ENCODE results near the gene AFAP1L1.

AFAP1L1 gene

GRCh38 chr5:149246906-149247305, 24.8 kb upstream of the AFAP1L1 start:
- H3K4me1 ChIP-seq (ENCODE audit: low read length), result no peaks in the 10 kb centered on the region
- no peak overlapping the region for H3K4me2 ChIP-seq (ENCODE audit: low read depth, low read length)
- no peak for TF ChIP-seq EZH2 (optimal IDR thresholded peaks at IDR 0.05; ENCODE audit: low read depth, low read length)
- no peak for TF ChIP-seq CTCF (IDR thresholded peaks at IDR 0.05; ENCODE audit: low read length)
- TF ChIP-seq EZH2phosphoT487 (IDR thresholded peaks at IDR 0.05; ENCODE audit: low read length), result no peak
- H3K9me3 ChIP-seq (replicated peaks; ENCODE audit: insufficient read depth, low read length), result no peaks in the 10 kb centered on the region
- no peak overlapping the region for H2AFZ ChIP-seq (ENCODE audit: low read length)
- H3K79me2 ChIP-seq (ENCODE audit: low read length), result no peaks in the 10 kb centered on the region
- H3K27ac ChIP-seq (ENCODE audit: low read length), result no peak overlapping the region
- H3F3A ChIP-seq (ENCODE audit: insufficient read depth, low read length), result no peaks in the 10 kb centered on the region
- H3K27me3 ChIP-seq (replicated peaks; ENCODE audit: insufficient read depth, low read length), result no peaks in the 10 kb centered on the region
- no peak for DNase-seq
- H4K20me1 ChIP-seq (ENCODE audit: insufficient read depth, low read length), result no peaks in the 10 kb centered on the region
- no peak overlapping the region for H3K9ac ChIP-seq (ENCODE audit: low read length)
- no peak overlapping the region for H3K4me3 ChIP-seq (ENCODE audit: low read length)
- no peaks in the 10 kb centered on the region for H3K9me2 ChIP-seq (replicated peaks; ENCODE audit: insufficient read depth, low read length)
- H3K36me3 ChIP-seq (replicated peaks; ENCODE audit: insufficient read depth, low read length), result no peaks in the 10 kb centered on the region

GRCh38 chr5:149247726-149248125, 23.9 kb upstream of the AFAP1L1 start:
- no peaks in the 10 kb centered on the region for H3F3A ChIP-seq (ENCODE audit: insufficient read depth, low read length)
- no peak overlapping the region for H3K27ac ChIP-seq (ENCODE audit: low read length)
- no peaks in the 10 kb centered on the region for H3K79me2 ChIP-seq (ENCODE audit: low read length)
- H3K4me3 ChIP-seq (ENCODE audit: low read length), result no peak overlapping the region
- H4K20me1 ChIP-seq (ENCODE audit: insufficient read depth, low read length), result no peaks in the 10 kb centered on the region
- no peak overlapping the region for H2AFZ ChIP-seq (ENCODE audit: low read length)
- H3K27me3 ChIP-seq (replicated peaks; ENCODE audit: insufficient read depth, low read length), result no peaks in the 10 kb centered on the region
- H3K9ac ChIP-seq (ENCODE audit: low read length), result no peak overlapping the region
- no peaks in the 10 kb centered on the region for H3K9me2 ChIP-seq (replicated peaks; ENCODE audit: insufficient read depth, low read length)
- H3K4me2 ChIP-seq (ENCODE audit: low read depth, low read length), result no peak overlapping the region
- no peak for TF ChIP-seq EZH2 (optimal IDR thresholded peaks at IDR 0.05; ENCODE audit: low read depth, low read length)
- no peak for TF ChIP-seq EZH2phosphoT487 (IDR thresholded peaks at IDR 0.05; ENCODE audit: low read length)
- no peak for TF ChIP-seq CTCF (IDR thresholded peaks at IDR 0.05; ENCODE audit: low read length)
- no peaks in the 10 kb centered on the region for H3K9me3 ChIP-seq (replicated peaks; ENCODE audit: insufficient read depth, low read length)
- no peaks in the 10 kb centered on the region for H3K36me3 ChIP-seq (replicated peaks; ENCODE audit: insufficient read depth, low read length)
- no peak for DNase-seq
- no peaks in the 10 kb centered on the region for H3K4me1 ChIP-seq (ENCODE audit: low read length)

GRCh38 chr5:149251546-149251945, 20.1 kb upstream of the AFAP1L1 start:
- Histone ChIP-seq H3K4me1 (ENCODE audit: low read length) (no peaks in the 10 kb centered on the region), H3K9me2 (replicated peaks; ENCODE audit: insufficient read depth, low read length) (no peaks in the 10 kb centered on the region), H3K9ac (ENCODE audit: low read length) (no peak overlapping the region), H3F3A (ENCODE audit: insufficient read depth, low read length) (no peaks in the 10 kb centered on the region), H3K27me3 (replicated peaks; ENCODE audit: insufficient read depth, low read length) (no peaks in the 10 kb centered on the region), H3K79me2 (ENCODE audit: low read length) (no peaks in the 10 kb centered on the region), H2AFZ (ENCODE audit: low read length) (no peak overlapping the region), H3K9me3 (replicated peaks; ENCODE audit: insufficient read depth, low read length) (no peaks in the 10 kb centered on the region), H3K4me3 (ENCODE audit: low read length) (no peak overlapping the region), H4K20me1 (ENCODE audit: insufficient read depth, low read length) (no peaks in the 10 kb centered on the region), H3K27ac (ENCODE audit: low read length) (no peak overlapping the region), H3K36me3 (replicated peaks; ENCODE audit: insufficient read depth, low read length) (no peaks in the 10 kb centered on the region), H3K4me2 (ENCODE audit: low read depth, low read length) (no peak overlapping the region)
- TF ChIP-seq EZH2phosphoT487 (IDR thresholded peaks at IDR 0.05; ENCODE audit: low read length) (no peak), CTCF (IDR thresholded peaks at IDR 0.05; ENCODE audit: low read length) (no peak), EZH2 (optimal IDR thresholded peaks at IDR 0.05; ENCODE audit: low read depth, low read length) (no peak)
- DNase-seq, result no peak
